K562 (cell line): Measurements from ENCODE around the gene PDCD10.
A peak's percentile ranks its signal among the peaks of the same experiment; 100 is the strongest.

Source experiments
- CEBPB ChIP-seq: fragments of 450-650 bp; IDR thresholded peaks from 2 replicates; pipeline ENCODE4 v1.6.1; 2016; ENCODE audit warnings: missing genetic modification characterization, missing compliant biosample characterization
- FOS ChIP-seq: IDR thresholded peaks from 3 replicates; pipeline ENCODE4 v1.6.1; 2011; ENCODE audit not compliant: insufficient read length; ENCODE audit errors: extremely low read depth
- POLR2A ChIP-seq: fragments of 450-650 bp; conservative IDR thresholded peaks from 2 replicates; pipeline ENCODE4 v1.6.1; 2016
- RB1 ChIP-seq: fragments of 450-650 bp; IDR thresholded peaks from 2 replicates; pipeline ENCODE4 v1.6.1; 2017; ENCODE audit warnings: low read depth, mild to moderate bottlenecking
- SAFB2 ChIP-seq: fragments of 200-400 bp; formaldehyde crosslinking; IDR thresholded peaks from 2 replicates; pipeline ENCODE4 v1.6.1; 2018; ENCODE audit warnings: borderline replicate concordance, low read length, low read depth, moderate library complexity; ENCODE audit not compliant: severe bottlenecking
- SIRT6 ChIP-seq: IDR thresholded peaks from one replicate; pipeline ENCODE4 v1.6.1; 2012; ENCODE audit warnings: low read depth, mild to moderate bottlenecking, control low read depth, inconsistent platforms, low read length, moderate library complexity
- U2AF1 ChIP-seq: fragments of 200-400 bp; formaldehyde crosslinking; optimal IDR thresholded peaks from 2 replicates; pipeline ENCODE3; 2017; ENCODE audit warnings: mild to moderate bottlenecking, low read depth, low read length, moderate library complexity
- TF ChIP-seq, protein P1 (sequence below): conservative IDR thresholded peaks from 2 replicates; pipeline ENCODE4 v1.6.1; 2011; ENCODE audit warnings: low read depth, mild to moderate bottlenecking, low read length; ENCODE audit not compliant: control insufficient read depth
- TF ChIP-seq, protein P2 (sequence below): fragments of 250-450 bp; sonication (Bioruptor Pico); IDR thresholded peaks from 2 replicates; pipeline ENCODE4 v1.4.0; 2020
- TF ChIP-seq, protein P3 (sequence below), 3 experiments: IDR thresholded peaks in 2 of 3; conservative IDR thresholded peaks in 1 of 3; 2 replicates each; pipeline ENCODE4 v1.5.1; 2011 to 2012; ENCODE audit warnings: low read length in 3 of 3, mild to moderate bottlenecking in 3 of 3, control low read depth in 2 of 3, improper control_type of control experiment in 1 of 3, inconsistent platforms in 1 of 3, low read depth in 1 of 3, mixed read lengths in 1 of 3, moderate library complexity in 1 of 3; ENCODE audit not compliant: insufficient read depth in 2 of 3

DNA sequence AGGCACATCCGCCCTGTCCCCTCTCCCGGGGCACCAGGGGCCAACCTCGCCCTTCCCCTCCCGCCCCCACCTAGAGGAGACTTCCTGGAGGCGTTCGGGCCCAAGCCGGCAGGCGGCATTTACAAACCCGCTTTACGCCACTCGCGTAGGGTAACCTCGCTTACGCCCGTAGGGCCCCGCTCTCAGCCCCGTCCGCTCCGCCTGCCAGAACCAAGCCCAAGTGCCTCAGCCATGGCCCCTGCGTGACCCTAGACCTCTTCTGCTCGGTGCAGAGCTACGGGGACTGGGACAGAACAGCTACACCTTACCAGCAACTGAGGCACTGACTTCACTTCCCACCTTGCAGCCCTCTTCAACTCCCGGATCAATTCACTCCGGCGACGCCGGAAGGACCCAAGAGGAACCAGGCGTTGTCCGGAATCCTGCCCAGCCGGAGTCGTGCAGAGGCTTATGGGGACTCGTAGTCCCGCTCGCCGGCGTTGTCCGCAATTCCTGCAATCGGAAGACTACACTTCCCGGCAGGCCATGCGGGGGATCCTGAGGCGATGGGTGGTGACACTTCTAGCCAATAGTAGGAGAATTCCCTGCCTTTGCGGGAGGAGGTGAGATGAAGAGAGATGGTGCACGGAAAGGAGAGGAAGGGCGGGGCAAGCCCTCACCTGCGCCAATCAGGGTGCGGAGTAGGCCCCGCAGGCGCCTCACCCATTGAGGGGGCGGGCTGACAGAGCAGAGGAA, at the start of gene PDCD10:
- TF ChIP-seq CEBPB (tag) (no peak), RB1 (peak; percentile 47; the same call in 1 of the 2 replicates), SAFB2 (no peak), FOS (peak; percentile 25), U2AF1 (no peak), SIRT6 (no peak), POLR2A (peak; percentile 94)
- TF ChIP-seq, protein P1, sequence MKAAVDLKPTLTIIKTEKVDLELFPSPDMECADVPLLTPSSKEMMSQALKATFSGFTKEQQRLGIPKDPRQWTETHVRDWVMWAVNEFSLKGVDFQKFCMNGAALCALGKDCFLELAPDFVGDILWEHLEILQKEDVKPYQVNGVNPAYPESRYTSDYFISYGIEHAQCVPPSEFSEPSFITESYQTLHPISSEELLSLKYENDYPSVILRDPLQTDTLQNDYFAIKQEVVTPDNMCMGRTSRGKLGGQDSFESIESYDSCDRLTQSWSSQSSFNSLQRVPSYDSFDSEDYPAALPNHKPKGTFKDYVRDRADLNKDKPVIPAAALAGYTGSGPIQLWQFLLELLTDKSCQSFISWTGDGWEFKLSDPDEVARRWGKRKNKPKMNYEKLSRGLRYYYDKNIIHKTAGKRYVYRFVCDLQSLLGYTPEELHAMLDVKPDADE = peak; percentile 91
- TF ChIP-seq, protein P2, sequence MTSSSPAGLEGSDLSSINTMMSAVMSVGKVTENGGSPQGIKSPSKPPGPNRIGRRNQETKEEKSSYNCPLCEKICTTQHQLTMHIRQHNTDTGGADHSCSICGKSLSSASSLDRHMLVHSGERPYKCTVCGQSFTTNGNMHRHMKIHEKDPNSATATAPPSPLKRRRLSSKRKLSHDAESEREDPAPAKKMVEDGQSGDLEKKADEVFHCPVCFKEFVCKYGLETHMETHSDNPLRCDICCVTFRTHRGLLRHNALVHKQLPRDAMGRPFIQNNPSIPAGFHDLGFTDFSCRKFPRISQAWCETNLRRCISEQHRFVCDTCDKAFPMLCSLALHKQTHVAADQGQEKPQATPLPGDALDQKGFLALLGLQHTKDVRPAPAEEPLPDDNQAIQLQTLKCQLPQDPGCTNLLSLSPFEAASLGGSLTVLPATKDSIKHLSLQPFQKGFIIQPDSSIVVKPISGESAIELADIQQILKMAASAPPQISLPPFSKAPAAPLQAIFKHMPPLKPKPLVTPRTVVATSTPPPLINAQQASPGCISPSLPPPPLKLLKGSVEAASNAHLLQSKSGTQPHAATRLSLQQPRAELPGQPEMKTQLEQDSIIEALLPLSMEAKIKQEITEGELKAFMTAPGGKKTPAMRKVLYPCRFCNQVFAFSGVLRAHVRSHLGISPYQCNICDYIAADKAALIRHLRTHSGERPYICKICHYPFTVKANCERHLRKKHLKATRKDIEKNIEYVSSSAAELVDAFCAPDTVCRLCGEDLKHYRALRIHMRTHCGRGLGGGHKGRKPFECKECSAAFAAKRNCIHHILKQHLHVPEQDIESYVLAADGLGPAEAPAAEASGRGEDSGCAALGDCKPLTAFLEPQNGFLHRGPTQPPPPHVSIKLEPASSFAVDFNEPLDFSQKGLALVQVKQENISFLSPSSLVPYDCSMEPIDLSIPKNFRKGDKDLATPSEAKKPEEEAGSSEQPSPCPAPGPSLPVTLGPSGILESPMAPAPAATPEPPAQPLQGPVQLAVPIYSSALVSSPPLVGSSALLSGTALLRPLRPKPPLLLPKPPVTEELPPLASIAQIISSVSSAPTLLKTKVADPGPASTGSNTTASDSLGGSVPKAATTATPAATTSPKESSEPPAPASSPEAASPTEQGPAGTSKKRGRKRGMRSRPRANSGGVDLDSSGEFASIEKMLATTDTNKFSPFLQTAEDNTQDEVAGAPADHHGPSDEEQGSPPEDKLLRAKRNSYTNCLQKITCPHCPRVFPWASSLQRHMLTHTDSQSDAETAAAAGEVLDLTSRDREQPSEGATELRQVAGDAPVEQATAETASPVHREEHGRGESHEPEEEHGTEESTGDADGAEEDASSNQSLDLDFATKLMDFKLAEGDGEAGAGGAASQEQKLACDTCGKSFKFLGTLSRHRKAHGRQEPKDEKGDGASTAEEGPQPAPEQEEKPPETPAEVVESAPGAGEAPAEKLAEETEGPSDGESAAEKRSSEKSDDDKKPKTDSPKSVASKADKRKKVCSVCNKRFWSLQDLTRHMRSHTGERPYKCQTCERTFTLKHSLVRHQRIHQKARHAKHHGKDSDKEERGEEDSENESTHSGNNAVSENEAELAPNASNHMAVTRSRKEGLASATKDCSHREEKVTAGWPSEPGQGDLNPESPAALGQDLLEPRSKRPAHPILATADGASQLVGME (CRISPR knock-in tag) = no peak
- TF ChIP-seq, protein P3, sequence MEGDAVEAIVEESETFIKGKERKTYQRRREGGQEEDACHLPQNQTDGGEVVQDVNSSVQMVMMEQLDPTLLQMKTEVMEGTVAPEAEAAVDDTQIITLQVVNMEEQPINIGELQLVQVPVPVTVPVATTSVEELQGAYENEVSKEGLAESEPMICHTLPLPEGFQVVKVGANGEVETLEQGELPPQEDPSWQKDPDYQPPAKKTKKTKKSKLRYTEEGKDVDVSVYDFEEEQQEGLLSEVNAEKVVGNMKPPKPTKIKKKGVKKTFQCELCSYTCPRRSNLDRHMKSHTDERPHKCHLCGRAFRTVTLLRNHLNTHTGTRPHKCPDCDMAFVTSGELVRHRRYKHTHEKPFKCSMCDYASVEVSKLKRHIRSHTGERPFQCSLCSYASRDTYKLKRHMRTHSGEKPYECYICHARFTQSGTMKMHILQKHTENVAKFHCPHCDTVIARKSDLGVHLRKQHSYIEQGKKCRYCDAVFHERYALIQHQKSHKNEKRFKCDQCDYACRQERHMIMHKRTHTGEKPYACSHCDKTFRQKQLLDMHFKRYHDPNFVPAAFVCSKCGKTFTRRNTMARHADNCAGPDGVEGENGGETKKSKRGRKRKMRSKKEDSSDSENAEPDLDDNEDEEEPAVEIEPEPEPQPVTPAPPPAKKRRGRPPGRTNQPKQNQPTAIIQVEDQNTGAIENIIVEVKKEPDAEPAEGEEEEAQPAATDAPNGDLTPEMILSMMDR (IDR thresholded peaks at IDR 0.05 in 2 of 3, conservative IDR thresholded peaks at IDR 0.05 in 1 of 3; ENCODE audit: insufficient read depth in 2 of 3, low read depth in 1 of 3, low read length in 3 of 3) = 0 out of 6 replicates have a peak, but pooled peaks of 1 of the 3 experiments have one; percentile 10
